Aorta (tissue), 5 donors: ENCODE measurements around the gene GADL1. TPM values are rescaled to one million over a fixed set of nuclear protein-coding genes. Genes with fewer than 3 reads are reported as not detected.

Source experiments
- ATAC-seq: fragments of 200-7000 bp; cut with Tn5 transposase; one replicate; pipeline ENCODE4 v1.9.1; 2022; ENCODE audit warnings: moderate library complexity; ENCODE audit not compliant: low FRiP score
- DNase-seq, 2 donors: peaks; one replicate each; pipeline ENCODE4 v3.0.0-alpha.2; 2020
- H3K27ac ChIP-seq, 2 donors: one replicate each; pipeline ENCODE4 v1.5.1; 2013; ENCODE audit warnings: low read length in 2 of 2, mild to moderate bottlenecking in 2 of 2, moderate library complexity in 2 of 2, control low read depth in 1 of 2, inconsistent platforms in 1 of 2, low read depth in 1 of 2
- H3K27me3 ChIP-seq, 2 donors: one replicate each; pipeline ENCODE4 v1.6.1; 2013; ENCODE audit warnings: control low read depth in 1 of 2, low read length in 1 of 2, mild to moderate bottlenecking in 1 of 2, moderate library complexity in 1 of 2; ENCODE audit not compliant: insufficient read depth in 2 of 2, control insufficient read depth in 1 of 2
- H3K36me3 ChIP-seq, 2 donors: one replicate each; pipeline ENCODE4 v1.6.1; 2013; ENCODE audit warnings: control low read depth in 1 of 2, low read length in 1 of 2, mild to moderate bottlenecking in 1 of 2; ENCODE audit not compliant: insufficient read depth in 2 of 2, control insufficient read depth in 1 of 2
- H3K4me1 ChIP-seq, 2 donors: one replicate each; pipeline ENCODE4 v1.6.1; 2013; ENCODE audit warnings: low read length in 2 of 2, control low read depth in 1 of 2, mild to moderate bottlenecking in 1 of 2, moderate library complexity in 1 of 2; ENCODE audit not compliant: insufficient read depth in 2 of 2, control insufficient read depth in 1 of 2
- H3K4me3 ChIP-seq, 2 donors: one replicate each; pipeline ENCODE4 v1.5.1; 2013; ENCODE audit warnings: low read length in 2 of 2, control low read depth in 1 of 2, mild to moderate bottlenecking in 1 of 2
- H3K9me3 ChIP-seq: one replicate; pipeline ENCODE4 v1.6.1; 2013; ENCODE audit warnings: mild to moderate bottlenecking, low read length; ENCODE audit not compliant: control insufficient read depth
- WGBS, 2 donors: extraction: QIAGEN DNeasy Blood & Tissue Kit; methylation state at CpG; one replicate each; pipeline ENCODE4 v1.1.7; 2013; 5-methylcytosine and 5-hydroxymethylcytosine counted together
- intact Hi-C, 2 donors: fragments of 100-400 bp; cut with DNase I; formaldehyde crosslinking; loops; one replicate each; pipeline versions ENCODE4 v1.14.2 to v1.15.0; 2022
- polyA plus RNA-seq, 2 donors: library from polyadenylated mRNA; stranded (reverse); fragments of 200-250 nt; gene quantifications; one replicate each; pipeline ENCODE4 v1.2.3, GENCODE V29; 2013
- total RNA-seq, 2 donors: library from RNA; stranded (reverse); fragmentation: NEBNext Ultra II Directional; extraction: Animal tissue kit (Norgen Biotek cat#: 25700); gene quantifications; one replicate each; pipeline ENCODE4 v1.2.1, GENCODE V29; 2021
- donor health status: healthy with polysubstance abuse.
- donor health status: Bipolar disorder and iron deficiency.
- donor health status: DM: no; HTN: no; CAD: no.
- donor health status: DM: no; HTN: no; CAD: no.
- donor health status: DM: yes; HTN: yes; CAD: no.

The GADL1 gene
- total and polyA plus RNA-seq, 4 donors, result 0.10 to 2.3 (median 1.7) TPM

DNA sequence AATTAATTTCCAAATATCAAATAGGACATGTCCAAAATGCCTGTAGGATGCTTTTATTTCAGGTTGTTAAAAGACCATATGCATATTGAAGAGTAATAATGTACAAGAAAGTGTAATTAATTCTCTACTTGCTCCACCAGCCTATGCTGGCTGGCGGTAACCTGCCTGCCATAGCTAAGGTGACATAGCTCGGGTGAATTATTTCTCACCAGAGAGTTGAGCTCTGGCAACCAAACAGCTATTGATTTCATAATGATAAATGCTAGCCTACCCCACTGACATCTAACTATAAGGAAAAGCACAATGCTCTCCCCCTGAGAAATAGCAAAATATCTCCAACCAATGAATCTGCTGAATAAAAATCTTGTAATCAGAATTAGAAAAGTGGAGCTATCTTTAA, 48.9 kb downstream of the GADL1 start:
- intact Hi-C loops, result no loop called here
- WGBS, 2 donors, result 96 to 97% methylated on average over 2 of the region's 2 CpGs
- Histone ChIP-seq H3K4me3 (no peak overlapping the region), H3K9me3 (no peaks in the 10 kb centered on the region), H3K36me3 (no peaks in the 10 kb centered on the region), H3K4me1 (no peaks in the 10 kb centered on the region), H3K27me3 (no peaks in the 10 kb centered on the region), H3K27ac (no peak overlapping the region)
- no peak for DNase-seq
- ATAC-seq, result no peak

DNA sequence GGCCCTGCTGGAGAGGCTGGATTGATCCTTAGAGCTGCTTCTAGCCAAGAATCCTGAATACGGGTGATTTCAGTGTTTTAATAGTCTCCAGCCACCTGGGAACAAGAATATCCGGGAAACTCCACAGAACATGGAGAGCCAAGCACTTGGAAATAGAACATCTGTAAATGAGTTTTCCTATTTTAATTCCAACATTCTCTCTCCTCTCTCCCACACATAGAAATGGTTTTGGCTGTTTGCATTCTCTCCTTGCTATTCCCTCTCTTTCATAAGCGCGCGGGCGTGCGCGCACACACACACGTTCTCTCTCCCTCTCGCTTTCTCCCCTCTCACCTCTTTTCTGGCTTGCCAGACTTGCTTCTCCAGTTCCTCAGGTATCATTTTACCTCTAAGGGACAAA, 50.6 kb downstream of the GADL1 start:
- Histone ChIP-seq H3K27me3 (no peaks in the 10 kb centered on the region), H3K36me3 (no peaks in the 10 kb centered on the region), H3K4me3 (no peak overlapping the region), H3K4me1 (no peaks in the 10 kb centered on the region), H3K27ac (no peak overlapping the region), H3K9me3 (no peaks in the 10 kb centered on the region)
- no peak for ATAC-seq
- WGBS, 2 donors, result 94 to 97% methylated on average over 10 of the region's 10 CpGs
- intact Hi-C loops, result no loop called here
- DNase-seq, result no peak

DNA sequence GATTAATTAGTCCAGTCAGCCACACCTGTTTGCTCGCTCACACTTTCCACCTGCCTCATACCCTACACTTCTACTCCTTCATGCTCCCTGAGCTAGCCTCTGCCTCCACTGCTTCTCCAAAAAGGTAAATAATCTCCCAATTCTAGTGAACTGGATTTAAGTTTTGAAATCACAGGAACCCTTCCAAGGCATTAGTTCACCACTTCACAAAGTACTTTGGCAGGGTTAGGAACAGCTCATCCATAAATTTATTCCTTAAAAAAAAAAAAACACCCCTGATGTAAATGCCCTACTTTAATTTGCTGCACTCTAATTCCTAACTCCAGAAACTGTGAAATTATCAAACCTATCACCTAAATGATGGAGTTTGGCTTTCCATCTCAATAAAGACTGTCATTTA, 58.3 kb downstream of the GADL1 start:
- intact Hi-C loops, result no loop called here
- WGBS, 2 donors, result 96 to 98% methylated on average over 1 of the region's 1 CpG
- Histone ChIP-seq H3K9me3 (no peaks in the 10 kb centered on the region), H3K27ac (no peak overlapping the region), H3K27me3 (no peaks in the 10 kb centered on the region), H3K4me3 (no peak overlapping the region), H3K36me3 (no peaks in the 10 kb centered on the region), H3K4me1 (no peaks in the 10 kb centered on the region)
- ATAC-seq (no peak), DNase-seq (no peak)

GRCh38 chr3:30835667-30836066, 58.8 kb downstream of the GADL1 start:
- ATAC-seq (no peak), DNase-seq (no peak)
- 73 to 82% methylated on average over 2 of the region's 2 CpGs for WGBS, 2 donors
- intact Hi-C loops, result no loop called here
- no peak overlapping the region for H3K27ac ChIP-seq
- H3K4me1 ChIP-seq, result no peaks in the 10 kb centered on the region
- no peaks in the 10 kb centered on the region for H3K9me3 ChIP-seq
- H3K4me3 ChIP-seq, result no peak overlapping the region
- H3K27me3 ChIP-seq, result no peaks in the 10 kb centered on the region
- no peaks in the 10 kb centered on the region for H3K36me3 ChIP-seq

DNA sequence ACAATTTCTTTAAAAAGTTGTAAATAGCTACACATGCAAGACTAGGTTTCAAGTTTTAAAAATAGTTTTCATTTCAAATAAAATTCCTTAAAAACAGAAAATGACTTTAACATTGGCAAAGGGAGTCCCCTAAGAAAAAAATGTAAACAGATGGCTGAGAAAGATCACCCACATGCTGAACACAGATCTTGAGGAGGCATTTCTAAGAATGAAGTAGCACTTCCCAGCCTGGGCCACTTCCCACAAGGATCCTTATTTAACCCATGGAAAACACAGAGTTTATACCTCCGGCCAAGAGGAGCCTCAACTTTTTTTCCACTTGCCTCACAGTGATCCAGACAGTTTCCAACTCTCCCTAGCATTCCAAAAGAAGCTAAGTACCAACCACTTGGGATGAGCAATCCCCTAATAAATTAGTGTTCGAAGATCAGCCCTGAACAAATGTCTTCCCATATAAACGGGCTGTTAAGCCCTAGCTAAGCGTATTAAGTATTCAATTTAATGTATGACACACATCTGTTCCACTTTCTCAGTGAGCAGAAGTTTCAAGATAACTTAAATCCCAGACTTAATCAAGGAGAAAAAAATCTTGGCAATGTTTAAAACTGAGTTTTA, 61.4 kb downstream of the GADL1 start:
- 67 to 71% methylated on average over 4 of the region's 4 CpGs for WGBS, 2 donors
- no peak overlapping the region for H3K4me3 ChIP-seq

DNA sequence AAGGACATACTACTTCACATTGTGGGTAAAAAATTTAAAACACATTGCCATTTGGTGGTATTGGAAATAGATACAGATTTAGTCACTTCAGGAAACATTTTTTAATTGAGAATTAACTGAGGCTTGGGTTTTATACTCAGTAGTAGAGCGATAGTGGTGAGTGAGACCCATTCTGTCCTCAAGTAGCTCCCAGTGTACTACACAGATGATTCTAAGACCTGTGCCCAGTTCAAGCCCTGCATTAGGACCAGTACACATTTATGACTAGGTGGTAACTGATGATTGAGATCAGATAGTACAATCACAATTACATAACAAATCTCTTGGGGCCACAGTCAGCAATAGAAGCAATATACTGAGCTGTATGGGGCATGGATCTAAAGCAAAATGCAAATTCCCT, 67.4 kb downstream of the GADL1 start:
- Histone ChIP-seq H3K4me1 (peaks cover 2 to 6% of the 10 kb centered on the region in 2 donors), H3K36me3 (no peaks in the 10 kb centered on the region), H3K9me3 (no peaks in the 10 kb centered on the region), H3K27me3 (no peaks in the 10 kb centered on the region), H3K4me3 (no peak overlapping the region), H3K27ac (peak overlapping the region in 1 of 2 donors; percentile 10)
- DNase-seq (no peak), ATAC-seq (no peak)
- 97 to 99% methylated on average over 1 of the region's 1 CpG for WGBS, 2 donors
- intact Hi-C loops, result no loop called here

More for the DNA sequence above, 61.4 kb downstream of the GADL1 start:
- no peaks in the 10 kb centered on the region for H3K36me3 ChIP-seq
- DNase-seq (no peak), ATAC-seq (no peak)
- H3K9me3 ChIP-seq, result no peaks in the 10 kb centered on the region
- H3K27ac ChIP-seq, result no peak overlapping the region
- intact Hi-C loops, result no loop called here
- no peaks in the 10 kb centered on the region for H3K4me1 ChIP-seq
- H3K27me3 ChIP-seq, result no peaks in the 10 kb centered on the region

DNA sequence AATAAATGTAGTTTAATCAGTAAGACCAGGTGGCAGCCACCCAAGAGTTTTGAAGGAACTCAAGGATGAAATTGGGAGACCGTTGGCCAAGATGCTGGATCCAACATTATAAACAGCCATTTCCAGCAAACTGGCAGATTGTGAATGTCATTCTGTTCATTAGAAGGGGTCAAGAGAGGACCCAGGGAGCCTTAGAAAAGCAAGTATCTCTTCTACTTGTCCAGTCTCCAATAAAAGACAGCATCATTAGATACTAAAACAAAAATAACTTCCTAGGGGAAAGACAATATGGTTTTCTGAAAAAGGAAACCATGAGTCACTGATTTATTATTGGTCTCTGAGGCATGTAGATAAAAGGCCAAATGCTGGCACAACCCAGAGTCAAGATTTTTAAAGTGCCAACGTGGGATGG, 67.9 kb downstream of the GADL1 start:
- intact Hi-C loops, result no loop called here
- DNase-seq (no peak), ATAC-seq (peak; percentile 65)
- WGBS, 2 donors, result 2 to 3% methylated on average over 2 of the region's 2 CpGs
- Histone ChIP-seq H3K27ac (no peak overlapping the region), H3K4me3 (no peak overlapping the region), H3K27me3 (no peaks in the 10 kb centered on the region), H3K36me3 (no peaks in the 10 kb centered on the region), H3K9me3 (no peaks in the 10 kb centered on the region), H3K4me1 (peaks cover 2 to 6% of the 10 kb centered on the region in 2 donors)

GRCh38 chr3:30819067-30819798, 75.2 kb downstream of the GADL1 start:
- Histone ChIP-seq H3K9me3 (no peaks in the 10 kb centered on the region), H3K27ac (no peak overlapping the region), H3K4me1 (peaks cover 0 to 2% of the 10 kb centered on the region in 2 donors), H3K36me3 (no peaks in the 10 kb centered on the region), H3K4me3 (no peak overlapping the region), H3K27me3 (no peaks in the 10 kb centered on the region)
- intact Hi-C loops, result no loop called here
- WGBS, 2 donors, result 81 to 86% methylated on average over 3 of the region's 3 CpGs
- ATAC-seq (no peak), DNase-seq (no peak)

- WGBS, 2 donors, result 83 to 87% methylated on average over 4 of the region's 4 CpGs
- H3K4me3 ChIP-seq, result no peak overlapping the region
Measured at GRCh38 chr3:30813734-30814133, 80.7 kb downstream of the GADL1 start.

More at GRCh38 chr3:30813734-30814133, 80.7 kb downstream of the GADL1 start:
- Histone ChIP-seq H3K27me3 (no peaks in the 10 kb centered on the region), H3K27ac (no peak overlapping the region), H3K36me3 (no peaks in the 10 kb centered on the region), H3K4me1 (peaks cover 0 to 5% of the 10 kb centered on the region in 2 donors), H3K9me3 (no peaks in the 10 kb centered on the region)
- ATAC-seq (no peak), DNase-seq (no peak)
- intact Hi-C loops, result no loop called here
